ENCODE results near the gene EML2.

DNA sequence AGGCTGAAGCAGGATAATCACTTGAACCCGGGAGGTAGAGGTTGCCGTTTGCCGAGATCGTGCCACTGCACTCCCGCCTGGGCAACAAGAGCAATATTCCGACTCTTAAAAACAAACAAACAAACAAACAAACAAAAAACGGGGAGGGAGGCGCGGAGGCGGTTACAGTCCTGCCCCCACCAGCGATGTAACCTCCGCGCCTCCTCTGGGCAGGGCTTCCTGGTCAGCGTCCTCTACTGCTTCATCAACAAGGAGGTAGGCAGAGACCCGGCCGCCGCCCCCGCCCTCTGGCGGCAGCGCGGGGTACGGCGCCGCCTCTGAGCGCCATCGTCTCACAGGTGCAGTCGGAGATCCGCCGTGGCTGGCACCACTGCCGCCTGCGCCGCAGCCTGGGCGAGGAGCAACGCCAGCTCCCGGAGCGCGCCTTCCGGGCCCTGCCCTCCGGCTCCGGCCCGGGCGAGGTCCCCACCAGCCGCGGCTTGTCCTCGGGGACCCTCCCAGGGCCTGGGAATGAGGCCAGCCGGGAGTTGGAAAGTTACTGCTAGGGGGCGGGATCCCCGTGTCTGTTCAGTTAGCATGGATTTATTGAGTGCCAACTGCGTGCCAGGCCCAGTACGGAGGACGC lies 42.3 kb upstream of the EML2 start:
- TF ChIP-seq CTCF (conservative IDR thresholded peaks at IDR 0.05; ENCODE audit: low read depth, low read length) = peak; percentile 91
- no peak for TF ChIP-seq POLR2A (IDR thresholded peaks at IDR 0.05; ENCODE audit: low read depth, low read length)
- TF ChIP-seq RCOR1 (IDR thresholded peaks at IDR 0.05; ENCODE audit: insufficient replicate concordance, low read length) = peak; percentile 50
- no peak for TF ChIP-seq FOS (IDR thresholded peaks at IDR 0.05; ENCODE audit: low read depth, low read length)
